GM10847 (cell line): ENCODE data around the gene SMIM5.

Source experiments
- POLR2A ChIP-seq: IDR thresholded peaks from 2 replicates; pipeline ENCODE4 v1.6.1; 2011; ENCODE audit not compliant: insufficient read length; ENCODE audit errors: extremely low read depth

SMIM5 gene

DNA sequence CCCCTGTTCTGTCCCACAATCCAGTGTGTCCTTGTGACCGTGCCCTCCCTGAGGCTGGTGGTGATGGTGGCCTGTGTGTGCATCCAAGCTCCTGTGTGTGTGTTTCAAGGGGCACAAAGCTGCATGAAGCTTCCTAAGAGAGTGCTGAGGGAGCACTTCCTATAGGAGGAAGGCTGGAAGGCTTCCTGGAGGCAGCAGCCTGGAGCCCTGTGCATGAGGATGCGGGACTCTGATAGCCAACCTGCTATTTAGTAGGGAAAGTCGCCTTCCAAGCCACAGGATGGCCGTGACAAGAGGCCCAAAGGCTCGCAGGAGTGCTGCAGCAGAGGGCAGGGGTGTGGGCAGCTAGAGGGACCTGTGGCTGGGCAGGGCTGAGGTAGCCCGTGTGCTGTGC is 37.3 kb upstream of the SMIM5 start:
- TF ChIP-seq POLR2A, result no peak

DNA sequence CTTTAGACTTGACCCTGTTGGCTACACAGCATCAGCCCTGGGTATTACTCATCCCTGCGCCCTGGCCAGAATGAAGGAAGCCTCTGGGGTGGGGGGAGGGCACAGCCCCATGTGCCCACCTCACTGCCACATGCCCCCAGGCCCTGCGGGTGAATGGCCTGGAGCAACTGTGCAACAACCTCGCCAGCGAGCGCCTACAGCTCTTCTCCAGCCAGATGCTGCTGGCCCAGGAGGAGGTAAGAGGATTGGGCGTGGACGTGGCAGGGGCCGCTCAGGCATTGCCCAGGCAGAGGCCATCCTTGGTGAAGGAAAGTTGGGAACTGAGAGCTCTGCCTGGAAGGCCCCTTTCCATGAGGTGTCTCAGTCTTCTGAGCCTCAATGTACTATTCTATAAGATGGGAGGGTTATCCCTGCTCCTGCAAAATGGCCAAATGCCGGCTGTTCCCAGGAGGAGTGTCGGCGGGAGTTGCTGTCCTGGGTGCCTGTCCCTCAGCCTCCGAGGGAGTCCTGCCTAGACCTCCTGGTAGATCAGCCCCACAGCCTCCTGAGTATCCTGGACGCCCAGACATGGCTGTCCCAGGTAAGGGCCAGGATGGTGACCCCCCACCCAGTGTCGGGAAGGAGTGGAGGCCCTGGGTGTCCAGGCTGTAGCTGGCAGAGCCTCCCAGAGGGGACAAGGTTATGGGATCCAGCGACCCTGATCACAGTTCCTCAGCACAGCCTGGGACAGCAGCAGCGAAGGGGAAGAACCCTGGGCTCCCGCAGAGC is 36.7 kb upstream of the SMIM5 start:
- no peak for TF ChIP-seq POLR2A

DNA sequence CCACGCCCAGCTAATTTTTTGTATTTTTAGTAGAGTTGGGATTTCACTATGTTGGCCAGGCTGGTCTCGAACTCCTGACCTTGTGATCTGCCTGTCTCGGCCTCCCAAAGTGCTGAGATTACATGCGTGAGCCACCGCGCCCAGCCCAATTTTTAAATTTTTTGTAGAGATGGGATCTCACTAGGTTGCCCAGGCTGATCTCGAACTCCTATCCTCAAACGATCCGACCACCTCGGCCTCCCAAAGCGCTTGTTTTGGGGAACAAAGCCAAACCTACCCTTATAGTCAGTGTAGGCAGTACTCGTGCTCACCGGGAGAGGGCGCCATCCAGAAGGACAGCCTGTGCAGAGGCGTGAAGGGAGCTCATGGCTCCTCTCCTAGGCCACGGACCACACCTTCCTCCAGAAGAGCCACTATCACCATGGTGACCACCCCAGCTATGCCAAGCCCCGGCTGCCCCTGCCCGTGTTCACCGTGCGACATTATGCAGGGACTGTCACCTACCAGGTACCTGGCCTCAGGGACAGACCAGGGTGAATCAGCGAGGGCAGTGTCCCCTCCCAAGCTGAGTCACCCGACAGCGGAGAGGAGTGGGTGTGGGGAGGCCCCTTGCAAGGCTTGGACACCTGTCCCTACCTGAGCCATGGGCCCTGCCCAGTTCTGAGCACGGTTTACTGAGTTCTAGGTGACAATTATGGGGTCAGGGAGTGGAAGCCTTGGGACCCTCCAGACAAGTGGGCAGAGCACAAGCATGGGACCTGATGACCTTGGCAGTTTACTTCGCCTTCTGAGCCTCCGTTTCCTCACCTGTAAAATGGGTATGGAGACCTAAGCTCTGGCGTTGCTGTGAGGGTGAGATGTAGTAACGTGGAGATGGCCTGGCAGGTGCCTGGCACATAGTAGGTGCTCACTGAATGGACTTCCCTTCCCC is 31.9 kb upstream of the SMIM5 start:
- TF ChIP-seq POLR2A, result no peak

DNA sequence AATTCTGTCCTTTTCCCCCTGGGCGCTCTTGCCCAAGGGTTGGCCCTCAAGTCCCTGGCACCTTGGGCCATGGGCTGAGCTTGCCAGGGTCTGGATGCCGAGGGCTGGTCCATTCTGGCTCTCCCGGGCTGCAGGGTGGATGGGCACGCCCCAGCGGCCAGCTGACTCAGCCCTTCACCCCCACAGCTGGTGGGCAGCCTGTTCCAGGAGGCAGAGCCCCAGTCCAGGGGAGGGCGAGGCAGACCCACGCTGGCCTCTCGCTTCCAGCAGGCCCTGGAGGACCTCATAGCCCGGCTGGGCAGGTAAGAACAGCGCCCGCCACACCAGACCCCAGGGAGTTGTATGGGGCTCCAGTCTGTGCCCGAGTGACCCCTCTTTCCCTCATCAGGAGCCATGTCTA is 30.6 kb upstream of the SMIM5 start:
- TF ChIP-seq POLR2A, result no peak

- no peak for TF ChIP-seq POLR2A
Observed at GRCh38 chr17:75603123-75603522, 30.1 kb upstream of the SMIM5 start.

GRCh38 chr17:75604034-75604695 is 29.1 kb upstream of the SMIM5 start:
- TF ChIP-seq POLR2A, result no peak

DNA sequence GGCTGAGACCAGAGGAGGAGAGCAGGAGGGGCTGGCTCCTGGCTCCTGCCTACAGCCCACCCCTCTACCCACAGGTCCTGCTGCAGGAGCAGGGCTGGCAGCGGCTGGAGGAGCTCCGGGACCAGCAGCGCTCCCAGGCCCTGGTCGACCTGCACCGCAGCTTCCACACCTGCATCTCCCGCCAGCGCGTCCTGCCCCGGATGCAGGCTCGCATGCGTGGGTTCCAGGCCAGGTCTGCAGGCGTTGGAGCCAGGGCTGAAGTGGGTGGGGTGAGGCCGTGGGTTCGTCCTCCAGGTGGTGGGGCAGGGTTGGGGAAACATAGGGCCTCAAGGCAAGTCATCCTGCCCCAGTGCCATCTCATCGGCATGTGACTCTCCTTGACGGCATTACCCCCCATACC is 27.4 kb upstream of the SMIM5 start:
- no peak for TF ChIP-seq POLR2A

- TF ChIP-seq POLR2A, result no peak
Observed at GRCh38 chr17:75607086-75607485, 26.1 kb upstream of the SMIM5 start.

DNA sequence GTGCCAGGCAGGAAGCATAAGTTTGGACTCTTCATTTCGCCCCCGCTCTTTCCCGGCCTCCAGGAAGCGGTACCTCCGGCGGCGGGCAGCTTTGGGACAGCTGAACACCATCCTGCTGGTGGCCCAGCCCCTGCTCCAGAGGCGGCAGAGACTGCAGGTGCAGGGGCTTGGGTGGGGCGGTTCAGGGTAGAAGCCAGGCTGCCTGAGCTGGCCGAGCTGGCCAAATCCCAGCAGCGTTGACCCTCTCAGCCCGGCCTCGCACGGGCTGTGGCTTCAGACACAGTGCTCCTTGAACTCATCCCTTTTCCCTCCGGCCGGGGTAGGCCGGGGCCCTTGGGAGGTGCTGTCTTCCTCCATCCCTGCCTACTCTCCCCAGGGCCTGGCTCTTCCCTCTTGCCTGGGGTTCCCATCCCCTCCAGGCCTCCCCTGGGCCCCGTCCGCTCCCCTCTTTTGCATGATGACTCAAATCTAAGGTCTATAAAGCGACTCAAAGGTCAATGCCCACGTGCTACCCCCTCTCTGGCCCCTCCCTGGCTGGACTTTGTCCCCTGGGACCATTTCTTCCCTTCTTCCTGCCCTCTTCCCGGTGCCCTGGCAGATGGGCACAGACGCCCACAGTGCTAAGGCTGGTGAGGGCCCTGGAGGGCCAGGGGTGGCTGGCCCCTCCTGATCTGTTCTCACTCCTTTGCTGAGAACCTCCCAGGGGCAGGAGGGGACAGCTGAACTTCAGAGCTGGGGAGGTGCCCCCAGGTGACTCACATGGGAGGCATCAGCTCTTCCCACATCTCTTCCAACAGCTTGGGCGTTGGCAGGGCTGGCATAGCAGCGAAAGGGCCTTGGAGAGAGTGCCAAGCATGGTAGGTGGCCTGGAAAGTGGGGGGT is 22.9 kb upstream of the SMIM5 start:
- no peak for TF ChIP-seq POLR2A

DNA sequence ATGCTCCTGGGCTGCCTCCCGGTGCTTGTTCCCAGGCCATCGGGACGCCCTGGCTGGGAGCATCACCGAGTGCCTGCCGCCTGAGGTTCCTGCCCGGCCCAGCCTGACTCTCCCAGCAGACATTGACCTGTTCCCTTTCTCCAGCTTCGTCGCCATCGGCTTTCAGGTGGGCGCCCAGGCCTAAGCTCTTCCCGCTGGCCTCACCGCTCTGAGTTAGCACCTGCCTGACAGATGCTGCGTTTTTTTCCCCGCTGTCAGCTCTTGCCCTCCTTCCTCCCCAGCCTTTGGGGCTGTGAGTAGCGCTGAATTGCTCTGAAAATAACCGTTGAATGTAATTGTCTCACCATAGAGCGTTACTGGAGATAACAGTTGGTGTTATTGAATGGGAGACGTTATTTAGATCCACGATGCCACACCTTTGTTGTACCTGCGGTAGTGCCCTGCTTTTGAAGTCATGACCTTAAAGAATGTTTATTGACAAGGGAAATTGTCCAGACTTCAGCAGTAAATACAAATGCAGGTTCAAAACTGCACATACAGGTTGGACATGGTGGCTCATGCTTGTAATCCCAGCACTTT is 21.3 kb upstream of the SMIM5 start:
- no peak for TF ChIP-seq POLR2A

GRCh38 chr17:75612906-75613626 is 20.2 kb upstream of the SMIM5 start:
- TF ChIP-seq POLR2A, result no peak

DNA sequence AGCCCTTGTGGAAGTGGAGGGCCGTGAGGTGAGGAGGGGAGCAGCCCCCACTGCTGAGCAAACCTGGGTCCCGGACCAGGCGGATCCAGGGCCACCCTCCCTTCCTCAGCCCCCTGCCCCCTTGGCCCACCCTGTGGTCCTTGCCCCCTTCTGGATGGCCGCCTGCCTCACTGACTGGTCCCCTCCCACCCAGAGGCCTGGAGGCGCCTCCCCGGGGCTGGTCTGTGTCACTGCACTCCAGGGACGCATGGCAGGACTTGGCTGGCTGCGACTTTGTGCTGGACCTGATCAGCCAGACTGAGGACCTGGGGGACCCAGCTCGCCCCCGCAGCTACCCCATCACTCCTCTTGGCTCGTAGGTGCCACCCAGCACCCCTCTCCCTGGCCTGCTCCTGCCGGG is 19.2 kb upstream of the SMIM5 start:
- TF ChIP-seq POLR2A, result no peak

DNA sequence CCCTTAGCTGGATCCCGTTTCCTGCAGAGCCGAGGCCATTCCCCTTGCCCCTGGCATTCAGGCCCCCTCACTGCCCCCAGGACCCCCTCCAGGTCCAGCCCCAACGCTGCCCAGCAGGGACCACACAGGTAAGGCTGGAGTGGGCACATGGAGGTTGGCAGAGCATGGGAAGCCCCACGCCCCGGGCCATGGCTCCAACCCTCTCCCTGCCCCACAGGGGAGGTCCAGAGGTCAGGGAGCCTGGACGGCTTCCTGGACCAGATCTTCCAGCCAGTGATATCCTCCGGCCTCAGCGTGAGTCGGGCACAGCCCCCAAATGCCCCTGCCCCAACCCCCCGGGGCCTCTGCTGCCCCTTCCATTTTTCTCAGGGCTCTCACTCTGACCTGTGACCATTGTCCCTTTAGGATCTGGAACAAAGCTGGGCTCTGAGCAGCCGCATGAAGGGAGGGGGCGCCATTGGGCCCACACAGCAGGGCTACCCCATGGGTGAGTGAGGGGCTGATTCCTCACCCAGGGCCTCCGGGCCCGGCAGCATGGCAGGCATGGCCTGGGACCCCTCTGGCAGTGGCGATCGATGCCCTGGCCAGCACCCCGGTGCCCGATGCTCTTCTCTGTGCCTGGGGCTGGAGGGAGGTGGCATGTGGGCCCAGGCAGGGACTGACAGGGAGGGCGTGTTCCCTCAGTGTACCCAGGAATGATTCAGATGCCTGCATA is 18.5 kb upstream of the SMIM5 start:
- TF ChIP-seq POLR2A, result no peak
